Neutrophil (primary cell): ENCODE data around the gene ZDHHC14.
"Not testable (repeated sequence)": the region's sequence is repeated elsewhere in the genome, so short reads cannot be mapped to it uniquely, and the experiment has no call there.

Source experiments
- H3K27ac ChIP-seq: fragments of 200-600 bp; sonication (generic); 2 replicates; pipeline ENCODE4 v1.5.1; 2016; ENCODE audit warnings: mild to moderate bottlenecking, moderate library complexity
- H3K27me3 ChIP-seq: fragments of 200-600 bp; sonication (generic); 2 replicates; pipeline ENCODE4 v1.6.0; 2016; ENCODE audit warnings: mild to moderate bottlenecking
- H3K36me3 ChIP-seq: fragments of 200-600 bp; sonication (generic); 2 replicates; pipeline ENCODE4 v1.5.1; 2017
- H3K4me1 ChIP-seq, 2 experiments: fragments of 200-600 bp in 1 of 2; sonication (generic) in 1 of 2; 1 replicate in 1 of 2; 2 replicates in 1 of 2; pipeline versions ENCODE4 v1.5.1 to v1.6.1; 2013 to 2016; ENCODE audit warnings: low read depth in 1 of 2, low read length in 1 of 2, mild to moderate bottlenecking in 1 of 2, moderate library complexity in 1 of 2; ENCODE audit not compliant: control insufficient read depth in 1 of 2, insufficient read depth in 1 of 2
- H3K4me3 ChIP-seq, 2 experiments: fragments of 200-600 bp in 1 of 2; sonication (generic) in 1 of 2; 1 replicate in 1 of 2; 2 replicates in 1 of 2; pipeline ENCODE4 v1.5.1; 2013 to 2016; ENCODE audit warnings: low read depth in 1 of 2, low read length in 1 of 2, mild to moderate bottlenecking in 1 of 2, moderate library complexity in 1 of 2
- H3K9me3 ChIP-seq: fragments of 200-600 bp; sonication (generic); 2 replicates; pipeline ENCODE4 v1.5.1; 2016
- CTCF ChIP-seq: fragments of 200-600 bp; sonication (generic); IDR thresholded peaks from 2 replicates; pipeline ENCODE4 v1.5.1; 2016; ENCODE audit warnings: antibody characterized with exemption

Gene ZDHHC14

DNA sequence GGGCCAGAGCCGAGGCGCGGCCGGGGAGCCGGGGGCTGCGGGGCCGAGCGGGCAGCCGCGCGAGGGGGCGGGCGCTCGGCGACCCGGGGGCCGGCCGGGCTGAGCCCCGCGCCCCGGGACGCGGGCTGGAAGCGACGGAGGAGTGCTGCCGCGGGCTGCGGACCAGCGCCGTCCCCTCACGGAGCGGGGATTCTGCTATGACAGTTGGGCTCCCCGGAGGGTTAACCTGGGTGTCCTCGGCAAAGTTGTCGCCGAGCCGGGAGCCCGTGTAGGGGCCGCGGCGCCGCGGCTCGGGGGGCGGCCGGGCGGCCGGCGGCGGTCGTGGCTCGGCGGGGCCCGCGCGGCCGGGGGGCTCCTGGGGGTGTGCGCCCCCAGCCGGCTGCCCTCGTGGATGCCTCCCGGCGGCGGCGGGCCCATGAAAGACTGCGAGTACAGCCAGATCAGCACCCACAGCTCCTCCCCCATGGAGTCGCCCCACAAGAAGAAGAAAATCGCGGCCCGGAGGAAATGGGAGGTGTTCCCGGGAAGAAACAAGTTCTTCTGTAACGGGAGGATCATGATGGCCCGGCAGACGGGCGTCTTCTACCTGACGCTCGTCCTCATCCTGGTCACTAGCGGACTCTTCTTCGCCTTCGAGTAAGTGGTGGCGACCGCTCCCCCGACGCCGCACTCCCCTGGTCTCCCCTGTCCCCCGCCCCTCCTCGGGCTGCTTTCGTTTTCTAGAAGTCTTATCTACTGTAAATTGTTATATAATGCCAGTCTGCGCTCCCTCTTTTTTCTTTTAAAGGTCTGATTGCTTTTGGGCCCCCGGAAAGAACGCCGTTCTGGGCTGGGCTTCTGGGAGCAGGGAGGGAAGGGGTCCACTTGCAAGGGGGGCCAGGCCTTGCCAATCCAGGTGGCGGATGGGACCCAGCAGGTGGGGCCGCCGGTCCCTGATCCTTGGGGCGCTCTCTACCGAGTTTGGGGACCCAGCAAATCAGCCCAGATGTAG lies 936 bp downstream of the ZDHHC14 start:
- peak overlapping the region; percentile 89 to 98 for H3K4me3 ChIP-seq
- H3K27me3 ChIP-seq: peaks cover 21% of the 10 kb centered on the region
- TF ChIP-seq CTCF: no peak
- no peaks in the 10 kb centered on the region for H3K36me3 ChIP-seq
- peak overlapping the region; percentile 87 for H3K27ac ChIP-seq
- peaks cover 12 to 14% of the 10 kb centered on the region in 2 experiments for H3K4me1 ChIP-seq
- no peaks in the 10 kb centered on the region for H3K9me3 ChIP-seq

GRCh38 chr6:157382821-157383220 lies 1.8 kb downstream of the ZDHHC14 start:
- H3K4me1 ChIP-seq: peaks cover 12 to 14% of the 10 kb centered on the region in 2 experiments
- no peak overlapping the region for H3K27ac ChIP-seq
- peak overlapping the region in 1 of 2 experiments; percentile 98 for H3K4me3 ChIP-seq
- no peaks in the 10 kb centered on the region for H3K36me3 ChIP-seq
- no peaks in the 10 kb centered on the region for H3K9me3 ChIP-seq
- peaks cover 21% of the 10 kb centered on the region for H3K27me3 ChIP-seq
- no peak for TF ChIP-seq CTCF

GRCh38 chr6:157383471-157383870 lies 2.5 kb downstream of the ZDHHC14 start:
- Histone ChIP-seq H3K4me1 (peaks cover 12 to 14% of the 10 kb centered on the region in 2 experiments), H3K36me3 (no peaks in the 10 kb centered on the region), H3K27ac (no peak overlapping the region), H3K4me3 (no peak overlapping the region), H3K9me3 (no peaks in the 10 kb centered on the region), H3K27me3 (peaks cover 21% of the 10 kb centered on the region)
- TF ChIP-seq CTCF: no peak

DNA sequence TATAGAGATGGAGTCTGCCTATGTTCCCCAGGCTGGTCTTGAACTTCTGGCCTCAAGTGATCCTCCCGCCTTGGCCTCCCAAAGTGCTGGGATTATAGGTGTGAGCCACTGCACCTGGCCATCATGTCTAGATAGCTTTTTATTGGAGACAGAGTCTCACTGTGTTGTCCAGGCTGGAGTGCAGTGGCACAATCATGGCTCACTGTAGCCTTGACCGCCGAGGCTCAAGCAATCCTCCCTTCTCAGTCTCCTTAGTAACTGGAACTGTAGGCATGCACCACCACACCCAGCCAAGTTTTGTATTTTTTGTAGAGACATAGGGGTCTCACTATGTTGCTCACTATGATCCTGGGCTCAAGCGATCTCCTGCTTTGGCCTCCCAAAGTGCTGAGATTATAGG lies 4.0 kb downstream of the ZDHHC14 start:
- H3K36me3 ChIP-seq, H3K4me3 ChIP-seq, H3K27ac ChIP-seq, H3K9me3 ChIP-seq, H3K4me1 ChIP-seq: not testable (repeated sequence)
- peaks cover 21% of the 10 kb centered on the region for H3K27me3 ChIP-seq

DNA sequence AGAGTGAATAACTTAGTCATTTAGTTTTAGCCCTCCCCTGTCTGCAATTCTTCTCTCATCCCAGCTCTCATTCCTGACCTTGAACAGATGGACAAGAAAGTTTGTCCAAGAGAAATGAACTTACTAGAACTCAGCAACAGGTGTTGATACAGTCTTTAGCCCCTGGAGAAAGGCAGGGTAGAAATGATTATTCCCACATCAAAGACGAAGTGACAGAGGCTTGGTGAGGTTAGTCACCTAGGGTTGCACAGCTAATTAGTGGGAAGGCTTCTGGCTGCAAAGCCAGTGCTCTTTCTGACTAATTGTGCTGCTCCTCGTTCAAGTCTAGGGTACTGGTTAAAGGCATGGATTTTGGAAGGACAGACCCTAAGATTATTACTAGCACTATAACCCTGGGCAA lies 4.5 kb downstream of the ZDHHC14 start:
- Histone ChIP-seq H3K9me3 (no peaks in the 10 kb centered on the region), H3K4me1 (peaks cover 8% of the 10 kb centered on the region in 2 experiments), H3K27ac (no peak overlapping the region), H3K4me3 (no peak overlapping the region), H3K27me3 (peaks cover 21% of the 10 kb centered on the region), H3K36me3 (no peaks in the 10 kb centered on the region)
- TF ChIP-seq CTCF: no peak

DNA sequence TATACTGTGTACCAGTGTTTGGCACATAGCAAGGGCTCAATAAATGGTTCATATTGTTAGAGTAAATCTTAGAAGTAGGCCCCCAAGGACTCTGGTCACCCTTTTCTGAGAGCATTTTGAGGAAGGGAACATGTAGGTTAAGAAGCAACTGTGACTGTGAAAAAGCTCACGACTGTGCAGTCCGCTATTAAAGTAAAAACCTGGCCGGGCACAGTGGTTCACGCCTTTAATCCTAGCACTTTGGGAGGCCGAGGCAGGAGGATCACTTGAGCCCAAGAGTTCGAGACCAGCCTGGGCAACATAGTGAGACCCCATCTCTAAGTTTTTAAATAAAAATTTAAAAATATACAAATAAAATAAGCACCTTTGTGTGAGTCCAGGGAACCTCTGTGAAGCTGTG lies 5.0 kb downstream of the ZDHHC14 start:
- H3K9me3 ChIP-seq: no peaks in the 10 kb centered on the region

More for the DNA sequence above, 5.0 kb downstream of the ZDHHC14 start:
- no peak overlapping the region for H3K4me3 ChIP-seq
- peaks cover 21% of the 10 kb centered on the region for H3K27me3 ChIP-seq
- no peaks in the 10 kb centered on the region for H3K36me3 ChIP-seq
- no peak for TF ChIP-seq CTCF
- no peak overlapping the region for H3K27ac ChIP-seq
- H3K4me1 ChIP-seq: peaks cover 8% of the 10 kb centered on the region in 2 experiments
